Measurements from ENCODE around the gene USP35. TPM values are rescaled to one million over a fixed set of nuclear protein-coding genes. Genes with fewer than 3 reads are reported as not detected.

Gene USP35
- total RNA-seq, 4 donors from 2014 or later, result 7.1 to 14.5 (median 10.6) TPM

- no peaks in the 10 kb centered on the region for H3K9me3 ChIP-seq
- H3K36me3 ChIP-seq, result peaks cover 0 to 86% of the 10 kb centered on the region in 2 donors
- no peak overlapping the region for H3K4me3 ChIP-seq
- no peak for ATAC-seq
- no peaks in the 10 kb centered on the region for H3K4me1 ChIP-seq
- WGBS, 2 donors (ENCODE audit: low coverage in 1 of 2), result 79 to 81% methylated on average over 16 to 17 of the region's 31 CpGs
- no peak for TF ChIP-seq EP300 (IDR thresholded peaks at IDR 0.05)
- no peak for TF ChIP-seq POLR2A (IDR thresholded peaks at IDR 0.05)
- TF ChIP-seq CTCF (IDR thresholded peaks at IDR 0.05), result no peak
- no peak for TF ChIP-seq POLR2AphosphoS5 (IDR thresholded peaks at IDR 0.05)
- H3K27ac ChIP-seq, result no peak overlapping the region
- H3K27me3 ChIP-seq, result no peaks in the 10 kb centered on the region
Observed at GRCh38 chr11:78210000-78210608, 21.4 kb downstream of the USP35 start.

- no peaks in the 10 kb centered on the region for H3K27me3 ChIP-seq
- H3K27ac ChIP-seq, result no peak overlapping the region
- H3K36me3 ChIP-seq, result peaks cover 0 to 86% of the 10 kb centered on the region in 2 donors
- 86 to 93% methylated on average over 5 of the region's 5 CpGs for WGBS, 2 donors (ENCODE audit: low coverage in 1 of 2)
- no peak for TF ChIP-seq CTCF (IDR thresholded peaks at IDR 0.05)
- no peak for TF ChIP-seq POLR2AphosphoS5 (IDR thresholded peaks at IDR 0.05)
- TF ChIP-seq POLR2A (IDR thresholded peaks at IDR 0.05), result no peak
- no peak for TF ChIP-seq EP300 (IDR thresholded peaks at IDR 0.05)
- H3K9me3 ChIP-seq, result no peaks in the 10 kb centered on the region
- ATAC-seq, result no peak
- no peak overlapping the region for H3K4me3 ChIP-seq
- no peaks in the 10 kb centered on the region for H3K4me1 ChIP-seq
Observed at GRCh38 chr11:78211565-78211964, 22.8 kb downstream of the USP35 start.

GRCh38 chr11:78212586-78213371, 24.1 kb downstream of the USP35 start:
- TF ChIP-seq EP300 (IDR thresholded peaks at IDR 0.05) (no peak), POLR2AphosphoS5 (IDR thresholded peaks at IDR 0.05) (no peak), CTCF (IDR thresholded peaks at IDR 0.05) (no peak), POLR2A (IDR thresholded peaks at IDR 0.05) (no peak)
- Histone ChIP-seq H3K27ac (peak overlapping the region in 1 of 4 donors; percentile 3), H3K4me1 (no peaks in the 10 kb centered on the region), H3K27me3 (no peaks in the 10 kb centered on the region), H3K4me3 (no peak overlapping the region), H3K36me3 (peaks cover 0 to 86% of the 10 kb centered on the region in 2 donors), H3K9me3 (no peaks in the 10 kb centered on the region)
- no peak for ATAC-seq
- 71 to 87% methylated on average over 5 to 9 of the region's 11 CpGs for WGBS, 2 donors (ENCODE audit: low coverage in 1 of 2)

GRCh38 chr11:78213526-78214330, 25.0 kb downstream of the USP35 start:
- no peaks in the 10 kb centered on the region for H3K27me3 ChIP-seq
- H3K27ac ChIP-seq, result no peak overlapping the region
- 73 to 78% methylated on average over 2 to 6 of the region's 8 CpGs for WGBS, 2 donors (ENCODE audit: low coverage in 1 of 2)
- no peak overlapping the region for H3K4me3 ChIP-seq
- no peaks in the 10 kb centered on the region for H3K4me1 ChIP-seq
- no peaks in the 10 kb centered on the region for H3K9me3 ChIP-seq
- H3K36me3 ChIP-seq, result peaks cover 0 to 86% of the 10 kb centered on the region in 2 donors
- no peak for ATAC-seq
- TF ChIP-seq POLR2AphosphoS5 (IDR thresholded peaks at IDR 0.05) (no peak), POLR2A (IDR thresholded peaks at IDR 0.05) (no peak), CTCF (IDR thresholded peaks at IDR 0.05) (no peak), EP300 (IDR thresholded peaks at IDR 0.05) (no peak)
